Keratinocyte (primary cell): ENCODE results near the gene TCP11L2.

Experiments
- CTCF ChIP-seq, 3 experiments: IDR thresholded peaks in 1 of 3; conservative IDR thresholded peaks in 1 of 3; optimal IDR thresholded peaks in 1 of 3; 2 replicates in 2 of 3; 3 replicates in 1 of 3; pipeline versions ENCODE3 to v1.5.1; 2011; ENCODE audit warnings: low read length in 3 of 3, mild to moderate bottlenecking in 3 of 3, moderate library complexity in 2 of 3, control low read depth in 1 of 3, inconsistent platforms in 1 of 3; ENCODE audit not compliant: insufficient read depth in 2 of 3; ENCODE audit errors: extremely low read depth in 1 of 3
- EZH2 ChIP-seq: IDR thresholded peaks from one replicate; pipeline ENCODE4 v1.6.1; 2012; ENCODE audit warnings: inconsistent platforms, mild to moderate bottlenecking, low read length, moderate library complexity

DNA sequence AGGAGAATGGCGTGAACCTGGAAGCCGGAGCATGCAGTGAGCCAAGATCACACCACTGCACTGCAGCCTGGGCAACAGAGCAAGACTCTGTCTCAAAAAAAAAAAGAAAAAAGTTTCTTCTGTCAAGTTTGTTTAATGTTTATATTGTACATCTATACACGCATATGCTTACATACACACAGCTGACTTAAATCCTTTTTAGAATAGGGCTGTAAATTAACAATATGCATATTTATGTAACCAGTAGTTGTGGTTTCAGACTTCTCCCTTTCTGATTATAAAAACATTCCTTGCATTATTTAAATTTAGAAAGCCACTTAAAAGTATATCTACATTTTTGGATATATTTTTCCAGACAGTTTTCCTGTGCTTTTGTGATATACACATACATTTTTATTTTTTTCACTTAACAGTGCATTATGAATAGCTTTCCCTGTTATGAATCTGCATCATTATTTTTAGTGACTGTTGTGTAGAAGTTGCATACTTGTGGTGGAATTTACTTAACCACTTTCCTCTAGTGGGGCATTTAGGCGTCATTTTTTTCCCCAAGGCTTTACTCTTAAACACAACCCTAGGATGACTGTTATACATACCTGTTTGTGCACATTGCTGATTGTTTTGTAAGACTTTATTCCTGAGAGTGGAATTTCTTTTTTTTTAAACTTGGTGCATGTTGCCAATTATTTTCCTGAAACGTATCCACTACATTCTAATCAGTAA lies 84.4 kb downstream of the TCP11L2 start:
- TF ChIP-seq CTCF (optimal IDR thresholded peaks at IDR 0.05 in 1 of 3, IDR thresholded peaks at IDR 0.05 in 1 of 3, conservative IDR thresholded peaks at IDR 0.05 in 1 of 3; ENCODE audit: extremely low read depth in 1 of 3, insufficient read depth in 2 of 3, low read length in 3 of 3) (no peak), EZH2 (no peak)
